Neural progenitor cell (in vitro differentiated cells): ENCODE measurements around the gene PRSS36.

Experiments used
- EZH2 ChIP-seq: fragments of 200-600 bp; sonication (generic); IDR thresholded peaks from 2 replicates; pipeline ENCODE4 v1.6.1; 2017; ENCODE audit warnings: antibody characterized with exemption, mild to moderate bottlenecking, moderate library complexity
- EZH2phosphoT487 ChIP-seq: fragments of 200-600 bp; sonication (generic); IDR thresholded peaks from 2 replicates; pipeline ENCODE4 v1.6.1; 2017; ENCODE audit warnings: antibody characterized with exemption
- TF ChIP-seq, protein P1 (sequence below): fragments of 200-600 bp; sonication (generic); IDR thresholded peaks from 2 replicates; pipeline ENCODE4 v1.5.1; 2017; ENCODE audit warnings: antibody characterized with exemption, mild to moderate bottlenecking

DNA sequence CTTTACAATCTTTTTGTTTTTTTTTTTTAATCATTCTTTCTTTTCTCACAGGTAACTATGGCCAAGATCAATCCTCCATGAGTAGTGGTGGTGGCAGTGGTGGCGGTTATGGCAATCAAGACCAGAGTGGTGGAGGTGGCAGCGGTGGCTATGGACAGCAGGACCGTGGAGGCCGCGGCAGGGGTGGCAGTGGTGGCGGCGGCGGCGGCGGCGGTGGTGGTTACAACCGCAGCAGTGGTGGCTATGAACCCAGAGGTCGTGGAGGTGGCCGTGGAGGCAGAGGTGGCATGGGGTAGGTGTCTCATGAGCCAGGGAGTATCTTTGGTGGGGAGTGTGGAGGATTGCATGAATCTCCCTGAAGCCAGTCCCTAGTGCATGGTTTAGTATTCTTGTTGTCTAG is 35.0 kb upstream of the PRSS36 start:
- TF ChIP-seq, protein P1, sequence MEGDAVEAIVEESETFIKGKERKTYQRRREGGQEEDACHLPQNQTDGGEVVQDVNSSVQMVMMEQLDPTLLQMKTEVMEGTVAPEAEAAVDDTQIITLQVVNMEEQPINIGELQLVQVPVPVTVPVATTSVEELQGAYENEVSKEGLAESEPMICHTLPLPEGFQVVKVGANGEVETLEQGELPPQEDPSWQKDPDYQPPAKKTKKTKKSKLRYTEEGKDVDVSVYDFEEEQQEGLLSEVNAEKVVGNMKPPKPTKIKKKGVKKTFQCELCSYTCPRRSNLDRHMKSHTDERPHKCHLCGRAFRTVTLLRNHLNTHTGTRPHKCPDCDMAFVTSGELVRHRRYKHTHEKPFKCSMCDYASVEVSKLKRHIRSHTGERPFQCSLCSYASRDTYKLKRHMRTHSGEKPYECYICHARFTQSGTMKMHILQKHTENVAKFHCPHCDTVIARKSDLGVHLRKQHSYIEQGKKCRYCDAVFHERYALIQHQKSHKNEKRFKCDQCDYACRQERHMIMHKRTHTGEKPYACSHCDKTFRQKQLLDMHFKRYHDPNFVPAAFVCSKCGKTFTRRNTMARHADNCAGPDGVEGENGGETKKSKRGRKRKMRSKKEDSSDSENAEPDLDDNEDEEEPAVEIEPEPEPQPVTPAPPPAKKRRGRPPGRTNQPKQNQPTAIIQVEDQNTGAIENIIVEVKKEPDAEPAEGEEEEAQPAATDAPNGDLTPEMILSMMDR, result no peak
- no peak for TF ChIP-seq EZH2
- TF ChIP-seq EZH2phosphoT487, result no peak
